NAMALWA (cell line): Measurements from ENCODE around the gene C11orf91.
"Not testable (repeated sequence)": the region's sequence is repeated elsewhere in the genome, so short reads cannot be mapped to it uniquely, and the experiment has no call there.

Source experiments
- DNase-seq: peaks from one replicate; pipeline ENCODE4 v3.0.0-alpha.2; 2015; ENCODE audit warnings: low spot score

Gene C11orf91

GRCh38 chr11:33696411-33696810 lies 4.2 kb downstream of the C11orf91 start:
- no peak for DNase-seq

GRCh38 chr11:33695051-33695566 lies 5.5 kb downstream of the C11orf91 start:
- DNase-seq: no peak

- DNase-seq: no peak
These were observed 6.1 kb downstream of the C11orf91 start for GRCh38 chr11:33694346-33695050.

- no peak for DNase-seq
These were observed 8.1 kb downstream of the C11orf91 start for GRCh38 chr11:33692541-33692940.

GRCh38 chr11:33692013-33692504 lies 8.6 kb downstream of the C11orf91 start:
- no peak for DNase-seq

- no peak for DNase-seq
These were observed 9.4 kb downstream of the C11orf91 start for GRCh38 chr11:33691066-33691864.

- no peak for DNase-seq
These were observed 10.1 kb downstream of the C11orf91 start for GRCh38 chr11:33690290-33691065.

GRCh38 chr11:33689501-33689900 lies 11.1 kb downstream of the C11orf91 start:
- DNase-seq: no peak

- DNase-seq: no peak
These were observed 11.5 kb downstream of the C11orf91 start for GRCh38 chr11:33689085-33689484.

GRCh38 chr11:33687733-33688479 lies 12.7 kb downstream of the C11orf91 start:
- peak; percentile 54 for DNase-seq

- no peak for DNase-seq
These were observed 15.5 kb downstream of the C11orf91 start for GRCh38 chr11:33685082-33685481.

- no peak for DNase-seq
These were observed 16.5 kb downstream of the C11orf91 start for GRCh38 chr11:33684003-33684706.

GRCh38 chr11:33682446-33682845 lies 18.2 kb downstream of the C11orf91 start:
- DNase-seq: no peak

GRCh38 chr11:33682019-33682418 lies 18.6 kb downstream of the C11orf91 start:
- no peak for DNase-seq

GRCh38 chr11:33678616-33679015 lies 22.0 kb downstream of the C11orf91 start:
- not testable (repeated sequence) for DNase-seq

- no peak for DNase-seq
These were observed 26.4 kb downstream of the C11orf91 start for GRCh38 chr11:33674035-33674814.

GRCh38 chr11:33672273-33672672 lies 28.4 kb downstream of the C11orf91 start:
- DNase-seq: no peak

- DNase-seq: no peak
These were observed 30.2 kb downstream of the C11orf91 start for GRCh38 chr11:33670250-33671011.

- no peak for DNase-seq
These were observed 30.9 kb downstream of the C11orf91 start for GRCh38 chr11:33669598-33670249.
